ENCODE data around the gene GAB2. TPM values are rescaled to one million over a fixed set of nuclear protein-coding genes. Genes with fewer than 3 reads are reported as not detected.

The GAB2 gene
- total RNA-seq, 4 donors from 2014 or later, result 39.6 to 57.3 (median 46.6) TPM

DNA sequence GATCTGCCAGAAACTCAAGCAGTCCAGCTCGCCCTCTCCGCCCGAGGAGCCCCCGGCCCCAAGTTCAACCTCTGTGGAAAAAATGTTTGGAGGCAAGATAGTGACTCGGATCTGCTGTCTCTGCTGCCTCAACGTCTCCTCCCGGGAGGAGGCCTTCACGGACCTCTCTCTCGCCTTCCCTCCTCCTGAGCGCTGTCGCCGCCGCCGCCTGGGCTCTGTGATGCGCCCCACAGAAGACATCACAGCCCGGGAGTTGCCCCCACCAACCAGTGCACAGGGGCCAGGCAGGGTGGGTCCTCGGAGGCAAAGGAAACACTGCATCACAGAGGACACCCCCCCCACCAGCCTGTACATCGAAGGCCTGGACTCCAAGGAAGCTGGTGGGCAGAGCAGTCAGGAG, 208.1 kb downstream of the GAB2 start:
- Histone ChIP-seq H3K27ac (no peak overlapping the region), H3K27me3 (no peaks in the 10 kb centered on the region), H3K4me1 (peaks cover 0 to 7% (median 0%) of the 10 kb centered on the region in 4 donors), H3K9me3 (no peaks in the 10 kb centered on the region), H3K36me3 (peaks cover 3 to 79% (median 8%) of the 10 kb centered on the region in 3 donors), H3K4me3 (no peak overlapping the region)
- no peak for DNase-seq (ENCODE audit: low spot score in 2 of 2)
- 86 to 88% methylated on average over 17 to 18 of the region's 18 CpGs for WGBS, 2 donors
- TF ChIP-seq POLR2A (IDR thresholded peaks at IDR 0.05) (no peak), EP300 (IDR thresholded peaks at IDR 0.05) (no peak)
- TF ChIP-seq, protein P1, sequence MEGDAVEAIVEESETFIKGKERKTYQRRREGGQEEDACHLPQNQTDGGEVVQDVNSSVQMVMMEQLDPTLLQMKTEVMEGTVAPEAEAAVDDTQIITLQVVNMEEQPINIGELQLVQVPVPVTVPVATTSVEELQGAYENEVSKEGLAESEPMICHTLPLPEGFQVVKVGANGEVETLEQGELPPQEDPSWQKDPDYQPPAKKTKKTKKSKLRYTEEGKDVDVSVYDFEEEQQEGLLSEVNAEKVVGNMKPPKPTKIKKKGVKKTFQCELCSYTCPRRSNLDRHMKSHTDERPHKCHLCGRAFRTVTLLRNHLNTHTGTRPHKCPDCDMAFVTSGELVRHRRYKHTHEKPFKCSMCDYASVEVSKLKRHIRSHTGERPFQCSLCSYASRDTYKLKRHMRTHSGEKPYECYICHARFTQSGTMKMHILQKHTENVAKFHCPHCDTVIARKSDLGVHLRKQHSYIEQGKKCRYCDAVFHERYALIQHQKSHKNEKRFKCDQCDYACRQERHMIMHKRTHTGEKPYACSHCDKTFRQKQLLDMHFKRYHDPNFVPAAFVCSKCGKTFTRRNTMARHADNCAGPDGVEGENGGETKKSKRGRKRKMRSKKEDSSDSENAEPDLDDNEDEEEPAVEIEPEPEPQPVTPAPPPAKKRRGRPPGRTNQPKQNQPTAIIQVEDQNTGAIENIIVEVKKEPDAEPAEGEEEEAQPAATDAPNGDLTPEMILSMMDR (IDR thresholded peaks at IDR 0.05), result no peak

DNA sequence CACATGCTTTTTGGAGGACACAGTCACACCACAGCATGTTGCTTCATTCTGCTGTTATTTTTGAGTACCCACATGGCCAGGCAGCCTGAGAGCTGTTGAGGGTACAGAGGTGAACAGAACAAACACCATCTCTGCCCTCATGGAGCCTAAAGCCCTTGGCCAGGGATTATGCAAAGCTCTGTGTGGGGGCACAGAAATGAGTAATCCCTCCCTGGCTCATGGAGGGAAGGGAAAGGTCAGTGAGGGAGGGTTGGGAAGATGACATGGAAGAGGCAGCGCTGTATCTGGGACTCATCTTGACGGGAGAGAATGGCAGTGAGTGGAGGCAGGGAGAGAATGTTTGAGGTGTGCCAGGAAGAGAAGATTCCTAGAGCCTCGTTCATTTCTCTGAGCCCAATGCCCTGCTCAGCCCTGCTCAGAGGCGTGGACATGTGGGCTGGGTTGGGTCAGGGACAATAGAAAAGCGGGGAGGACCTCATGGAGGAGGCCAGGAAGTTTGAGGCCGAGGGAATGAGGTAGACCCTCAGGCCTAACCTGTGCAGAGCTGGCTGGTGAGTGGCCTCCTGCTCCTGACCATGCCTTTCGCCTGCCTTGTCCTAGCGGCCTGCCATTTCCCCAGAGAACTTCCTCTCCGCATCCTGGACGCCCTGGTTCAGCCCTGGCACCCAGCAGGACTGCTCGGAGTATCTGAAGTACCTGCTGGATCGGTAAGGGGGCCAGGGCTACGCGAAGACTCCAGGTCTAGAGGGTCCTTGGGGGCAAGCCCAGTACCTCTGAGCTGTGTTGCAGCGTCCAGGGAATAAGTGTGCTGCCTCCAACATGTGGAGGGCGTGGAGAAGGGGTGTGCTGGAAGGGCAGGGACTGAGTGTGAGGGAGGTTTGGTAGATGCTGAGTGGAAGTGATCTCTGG, 209.1 kb downstream of the GAB2 start:
- H3K27me3 ChIP-seq, result no peaks in the 10 kb centered on the region
- no peak overlapping the region for H3K27ac ChIP-seq
- TF ChIP-seq, protein P1 (IDR thresholded peaks at IDR 0.05), result no peak
- TF ChIP-seq EP300 (IDR thresholded peaks at IDR 0.05) (no peak), POLR2A (IDR thresholded peaks at IDR 0.05) (no peak)
- no peak overlapping the region for H3K4me3 ChIP-seq
- peaks cover 3 to 74% (median 8%) of the 10 kb centered on the region in 3 donors for H3K36me3 ChIP-seq
- H3K9me3 ChIP-seq, result no peaks in the 10 kb centered on the region
- no peak for DNase-seq (ENCODE audit: low spot score in 2 of 2)
- 86 to 89% methylated on average over 16 of the region's 16 CpGs for WGBS, 2 donors
- peaks cover 0 to 7% (median 0%) of the 10 kb centered on the region in 4 donors for H3K4me1 ChIP-seq

DNA sequence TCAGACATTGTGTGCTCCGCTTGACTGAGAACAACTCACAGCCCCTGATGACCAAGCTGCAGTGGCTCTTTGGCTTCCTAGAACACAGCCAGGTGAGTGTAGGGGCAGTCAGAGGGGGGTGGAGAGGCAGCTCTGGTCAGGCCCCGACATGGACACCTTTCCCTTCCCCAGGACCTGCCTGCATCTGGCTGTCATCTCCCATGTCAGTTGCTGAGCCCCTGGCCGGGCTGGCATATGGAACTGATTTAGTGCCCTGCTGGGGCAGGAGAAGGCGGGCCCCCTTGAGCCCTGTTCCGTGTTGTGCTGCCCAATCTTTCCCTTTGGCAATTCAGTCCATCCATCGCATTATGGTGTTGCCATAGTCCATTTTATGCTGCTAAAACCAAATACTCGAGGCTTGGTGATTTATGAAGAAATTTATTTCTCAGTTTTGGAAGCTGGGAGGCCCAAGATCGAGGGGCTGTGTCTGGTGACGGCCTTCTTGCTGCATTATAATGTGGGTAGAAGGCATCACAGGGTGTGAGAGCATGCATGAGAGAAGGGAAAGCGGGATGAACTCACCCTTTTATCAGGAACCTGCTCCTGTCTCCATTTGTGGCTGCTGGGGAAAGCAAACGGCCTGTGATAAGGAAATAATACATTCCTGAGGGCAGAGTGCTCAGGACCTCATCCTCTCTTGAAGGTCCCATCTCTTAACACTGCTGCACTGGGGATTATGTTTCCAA, 209.9 kb downstream of the GAB2 start:
- DNase-seq (ENCODE audit: low spot score in 2 of 2), result no peak
- no peak for TF ChIP-seq POLR2A (IDR thresholded peaks at IDR 0.05)
- TF ChIP-seq, protein P1 (IDR thresholded peaks at IDR 0.05), result no peak
- no peak for TF ChIP-seq EP300 (IDR thresholded peaks at IDR 0.05)
- H3K4me1 ChIP-seq, result peaks cover 0 to 2% (median 0%) of the 10 kb centered on the region in 4 donors
- peaks cover 3 to 79% (median 8%) of the 10 kb centered on the region in 3 donors for H3K36me3 ChIP-seq
- no peak overlapping the region for H3K4me3 ChIP-seq
- 83 to 85% methylated on average over 11 of the region's 11 CpGs for WGBS, 2 donors
- H3K27me3 ChIP-seq, result no peaks in the 10 kb centered on the region
- no peak overlapping the region for H3K27ac ChIP-seq
- H3K9me3 ChIP-seq, result no peaks in the 10 kb centered on the region

DNA sequence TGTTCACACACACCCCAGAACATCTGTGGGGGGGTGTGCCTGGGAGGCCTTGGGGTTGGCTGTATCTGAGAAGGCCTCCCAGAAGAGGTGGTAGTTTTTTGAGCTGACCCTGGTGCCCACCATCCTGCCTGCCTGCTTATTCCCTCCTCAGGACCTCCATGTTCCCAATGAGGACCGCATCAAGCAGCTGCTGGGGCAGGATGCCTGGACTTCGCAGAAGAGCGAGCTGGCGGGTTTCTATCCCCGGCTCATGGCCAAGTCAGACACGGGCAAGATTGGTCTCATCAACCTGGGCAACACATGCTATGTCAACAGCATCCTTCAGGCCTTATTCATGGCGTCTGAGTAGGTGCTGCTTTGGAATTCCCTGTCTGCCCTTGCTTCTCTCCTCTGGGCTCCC, 211.9 kb downstream of the GAB2 start:
- H3K9me3 ChIP-seq, result no peaks in the 10 kb centered on the region
- no peak overlapping the region for H3K27ac ChIP-seq
- no peaks in the 10 kb centered on the region for H3K27me3 ChIP-seq
- no peak overlapping the region for H3K4me3 ChIP-seq
- DNase-seq (ENCODE audit: low spot score in 2 of 2), result no peak
- no peaks in the 10 kb centered on the region for H3K4me1 ChIP-seq
- peaks cover 3 to 86% (median 8%) of the 10 kb centered on the region in 3 donors for H3K36me3 ChIP-seq
- TF ChIP-seq POLR2A (IDR thresholded peaks at IDR 0.05) (no peak), EP300 (IDR thresholded peaks at IDR 0.05) (no peak)
- TF ChIP-seq, protein P1 (IDR thresholded peaks at IDR 0.05), result no peak
- WGBS, 2 donors, result 93 to 96% methylated on average over 7 of the region's 7 CpGs

DNA sequence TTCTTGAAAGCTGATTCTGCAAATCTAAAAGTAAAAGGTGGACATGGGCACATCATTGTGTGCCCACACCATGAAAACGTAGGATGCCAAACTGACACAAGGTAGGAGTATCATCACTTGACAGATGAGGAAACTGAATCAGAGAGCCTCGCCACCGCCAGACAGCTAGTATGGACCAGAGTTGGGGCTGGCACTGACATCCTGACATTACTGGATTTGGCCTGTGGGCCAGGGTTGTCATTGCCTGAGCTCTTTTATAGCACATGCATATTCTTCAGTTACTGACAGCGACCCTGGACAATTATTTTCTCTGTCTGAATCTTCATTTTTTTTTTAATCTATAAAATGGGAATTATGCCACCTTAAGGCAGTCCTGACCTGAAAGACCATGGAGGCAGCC, 212.4 kb downstream of the GAB2 start:
- Histone ChIP-seq H3K9me3 (no peaks in the 10 kb centered on the region), H3K4me3 (no peak overlapping the region), H3K27ac (no peak overlapping the region), H3K4me1 (no peaks in the 10 kb centered on the region), H3K36me3 (peaks cover 3 to 86% (median 6%) of the 10 kb centered on the region in 3 donors), H3K27me3 (no peaks in the 10 kb centered on the region)
- TF ChIP-seq EP300 (IDR thresholded peaks at IDR 0.05) (no peak), POLR2A (IDR thresholded peaks at IDR 0.05) (no peak)
- TF ChIP-seq, protein P1 (IDR thresholded peaks at IDR 0.05), result no peak
- WGBS, 2 donors, result 93 to 97% methylated on average over 4 of the region's 4 CpGs
- DNase-seq (ENCODE audit: low spot score in 2 of 2), result no peak

Measured in tibial nerve (tissue), 4 donors.